ENCODE measurements around the gene BRSK2. TPM values are rescaled to one million over a fixed set of nuclear protein-coding genes. Genes with fewer than 3 reads are reported as not detected.
"Not testable (repeated sequence)": the region's sequence is repeated elsewhere in the genome, so short reads cannot be mapped to it uniquely, and the experiment has no call there.

The BRSK2 gene
- total and polyA plus RNA-seq, 2 donors, result 0.14 to 1.1 TPM

DNA sequence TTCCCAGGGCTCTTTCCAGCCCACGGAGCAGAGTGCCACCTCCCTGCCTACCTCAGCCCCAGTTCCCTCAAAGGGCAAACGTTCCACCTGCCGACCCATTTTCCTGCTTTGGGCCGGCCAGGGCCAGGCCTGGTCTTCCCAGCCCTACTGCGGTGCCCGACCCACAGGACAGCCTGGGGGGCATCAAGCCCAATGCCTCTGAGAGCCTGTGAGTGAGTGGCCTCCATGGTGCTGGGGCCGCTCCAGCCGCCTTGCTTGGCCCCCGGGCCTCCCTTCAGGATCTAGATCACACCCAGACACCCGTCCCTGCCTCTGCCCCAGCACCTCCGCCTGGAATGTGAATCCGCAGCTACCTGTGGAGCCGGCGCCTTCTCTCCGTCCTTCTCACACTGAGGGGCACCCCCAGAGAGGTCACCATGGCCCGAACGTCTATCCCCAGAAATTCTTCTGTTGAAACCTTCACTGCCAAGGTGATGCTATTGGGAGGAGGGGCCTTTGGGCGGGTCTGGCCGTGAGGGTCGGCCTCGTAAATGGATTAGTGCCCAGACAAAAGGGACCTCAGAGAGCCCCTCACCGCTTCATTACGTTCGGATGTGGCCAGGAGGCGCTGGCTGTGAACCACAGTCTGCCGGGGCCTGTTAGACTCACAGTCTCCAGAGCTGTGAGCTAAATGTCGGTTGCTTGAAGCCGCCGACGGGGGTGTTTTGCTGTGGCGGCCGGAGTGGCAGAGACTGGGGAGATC, 36.2 kb upstream of the BRSK2 start:
- Histone ChIP-seq H3K27me3 (ENCODE audit: control insufficient read depth in 2 of 2, insufficient read depth in 1 of 2, low read length in 1 of 2) (peaks cover 0 to 17% of the 10 kb centered on the region in 2 donors), H3K4me1 (ENCODE audit: control insufficient read depth in 2 of 2, insufficient read depth in 2 of 2, low read length in 2 of 2) (no peaks in the 10 kb centered on the region), H3K36me3 (ENCODE audit: control insufficient read depth in 2 of 2, insufficient read depth in 2 of 2, low read length in 1 of 2) (no peaks in the 10 kb centered on the region), H3K4me3 (ENCODE audit: low read length in 2 of 2) (no peak overlapping the region), H3K27ac (ENCODE audit: low read depth in 1 of 2, low read length in 1 of 2) (no peak overlapping the region), H3K9me3 (ENCODE audit: control insufficient read depth in 2 of 2, insufficient read depth in 1 of 2, low read length in 1 of 2) (peaks cover 0 to 1% of the 10 kb centered on the region in 2 donors)
- WGBS, result 86% methylated on average over 32 of the region's 32 CpGs
- no peak for DNase-seq (ENCODE audit: low read depth in 6 of 9, low spot score in 9 of 9)

GRCh38 chr11:1354125-1354938, 35.4 kb upstream of the BRSK2 start:
- no peaks in the 10 kb centered on the region for H3K4me1 ChIP-seq (ENCODE audit: control insufficient read depth in 2 of 2, insufficient read depth in 2 of 2, low read length in 2 of 2)
- H3K4me3 ChIP-seq (ENCODE audit: low read length in 2 of 2), result no peak overlapping the region
- peaks cover 0 to 1% of the 10 kb centered on the region in 2 donors for H3K9me3 ChIP-seq (ENCODE audit: control insufficient read depth in 2 of 2, insufficient read depth in 1 of 2, low read length in 1 of 2)
- DNase-seq (ENCODE audit: low read depth in 6 of 9, low spot score in 9 of 9), result no peak
- no peak overlapping the region for H3K27ac ChIP-seq (ENCODE audit: low read depth in 1 of 2, low read length in 1 of 2)
- 89% methylated on average over 32 of the region's 32 CpGs for WGBS
- no peaks in the 10 kb centered on the region for H3K36me3 ChIP-seq (ENCODE audit: control insufficient read depth in 2 of 2, insufficient read depth in 2 of 2, low read length in 1 of 2)
- H3K27me3 ChIP-seq (ENCODE audit: control insufficient read depth in 2 of 2, insufficient read depth in 1 of 2, low read length in 1 of 2), result peaks cover 0 to 11% of the 10 kb centered on the region in 2 donors

DNA sequence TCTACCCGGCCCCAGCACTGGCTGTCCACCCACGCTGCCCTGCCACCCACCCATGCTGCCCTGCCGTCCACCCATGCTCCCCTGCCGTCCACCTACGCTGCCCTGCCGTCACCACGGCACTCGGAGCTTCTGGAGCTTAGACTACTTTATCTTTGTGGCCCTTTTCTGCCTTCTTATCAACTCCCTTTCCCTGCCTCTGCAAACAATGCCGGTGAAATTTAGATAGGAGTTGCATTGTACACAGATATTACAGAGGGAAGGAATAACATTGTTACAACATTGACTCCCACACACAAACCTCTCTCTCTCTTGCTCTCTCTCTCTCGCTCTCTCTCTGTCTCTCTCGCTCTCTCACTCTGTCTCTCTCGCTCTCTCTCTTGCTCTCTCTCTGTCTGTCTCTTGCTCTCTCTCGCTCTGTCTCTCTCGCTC, 33.7 kb upstream of the BRSK2 start:
- DNase-seq (ENCODE audit: low read depth in 6 of 9, low spot score in 9 of 9), result no peak
- no peaks in the 10 kb centered on the region for H3K4me1 ChIP-seq (ENCODE audit: control insufficient read depth in 2 of 2, insufficient read depth in 2 of 2, low read length in 2 of 2)
- WGBS, result 71% methylated on average over 14 of the region's 14 CpGs

GRCh38 chr11:1356478-1356960, 33.2 kb upstream of the BRSK2 start:
- H3K27me3 ChIP-seq (ENCODE audit: control insufficient read depth in 2 of 2, insufficient read depth in 1 of 2, low read length in 1 of 2), result no peaks in the 10 kb centered on the region
- H3K36me3 ChIP-seq (ENCODE audit: control insufficient read depth in 2 of 2, insufficient read depth in 2 of 2, low read length in 1 of 2), result no peaks in the 10 kb centered on the region
- no peak overlapping the region for H3K4me3 ChIP-seq (ENCODE audit: low read length in 2 of 2)
- 94% methylated on average over 13 of the region's 13 CpGs for WGBS
- no peak overlapping the region for H3K27ac ChIP-seq (ENCODE audit: low read depth in 1 of 2, low read length in 1 of 2)
- no peaks in the 10 kb centered on the region for H3K4me1 ChIP-seq (ENCODE audit: control insufficient read depth in 2 of 2, insufficient read depth in 2 of 2, low read length in 2 of 2)
- DNase-seq (ENCODE audit: low read depth in 6 of 9, low spot score in 9 of 9), result no peak
- H3K9me3 ChIP-seq (ENCODE audit: control insufficient read depth in 2 of 2, insufficient read depth in 1 of 2, low read length in 1 of 2), result peaks cover 0 to 1% of the 10 kb centered on the region in 2 donors

More for the DNA sequence above, 33.7 kb upstream of the BRSK2 start:
- Histone ChIP-seq H3K9me3 (ENCODE audit: control insufficient read depth in 2 of 2, insufficient read depth in 1 of 2, low read length in 1 of 2) (peaks cover 0 to 1% of the 10 kb centered on the region in 2 donors), H3K27ac (ENCODE audit: low read depth in 1 of 2, low read length in 1 of 2) (no peak overlapping the region), H3K36me3 (ENCODE audit: control insufficient read depth in 2 of 2, insufficient read depth in 2 of 2, low read length in 1 of 2) (no peaks in the 10 kb centered on the region), H3K4me3 (ENCODE audit: low read length in 2 of 2) (no peak overlapping the region), H3K27me3 (ENCODE audit: control insufficient read depth in 2 of 2, insufficient read depth in 1 of 2, low read length in 1 of 2) (no peaks in the 10 kb centered on the region)

GRCh38 chr11:1358286-1358685, 31.4 kb upstream of the BRSK2 start:
- Histone ChIP-seq H3K9me3 (ENCODE audit: control insufficient read depth in 2 of 2, insufficient read depth in 1 of 2, low read length in 1 of 2) (peaks cover 0 to 1% of the 10 kb centered on the region in 2 donors), H3K4me3 (ENCODE audit: low read length in 2 of 2) (no peak overlapping the region), H3K4me1 (ENCODE audit: control insufficient read depth in 2 of 2, insufficient read depth in 2 of 2, low read length in 2 of 2) (no peaks in the 10 kb centered on the region), H3K27me3 (ENCODE audit: control insufficient read depth in 2 of 2, insufficient read depth in 1 of 2, low read length in 1 of 2) (no peaks in the 10 kb centered on the region), H3K27ac (ENCODE audit: low read depth in 1 of 2, low read length in 1 of 2) (no peak overlapping the region), H3K36me3 (ENCODE audit: control insufficient read depth in 2 of 2, insufficient read depth in 2 of 2, low read length in 1 of 2) (no peaks in the 10 kb centered on the region)
- WGBS, result 74% methylated on average over 16 of the region's 16 CpGs
- no peak for DNase-seq (ENCODE audit: low read depth in 6 of 9, low spot score in 9 of 9)

- H3K4me3 ChIP-seq (ENCODE audit: low read length in 2 of 2); H3K36me3 ChIP-seq (ENCODE audit: control insufficient read depth in 2 of 2, insufficient read depth in 2 of 2, low read length in 1 of 2); H3K4me1 ChIP-seq (ENCODE audit: control insufficient read depth in 2 of 2, insufficient read depth in 2 of 2, low read length in 2 of 2); DNase-seq (ENCODE audit: low read depth in 6 of 9, low spot score in 9 of 9); H3K27me3 ChIP-seq (ENCODE audit: control insufficient read depth in 2 of 2, insufficient read depth in 1 of 2, low read length in 1 of 2); H3K27ac ChIP-seq (ENCODE audit: low read depth in 1 of 2, low read length in 1 of 2); H3K9me3 ChIP-seq (ENCODE audit: control insufficient read depth in 2 of 2, insufficient read depth in 1 of 2, low read length in 1 of 2): not testable (repeated sequence)
- 95% methylated on average over 17 of the region's 17 CpGs for WGBS
These were observed 30.8 kb upstream of the BRSK2 start for GRCh38 chr11:1358931-1359330.

DNA sequence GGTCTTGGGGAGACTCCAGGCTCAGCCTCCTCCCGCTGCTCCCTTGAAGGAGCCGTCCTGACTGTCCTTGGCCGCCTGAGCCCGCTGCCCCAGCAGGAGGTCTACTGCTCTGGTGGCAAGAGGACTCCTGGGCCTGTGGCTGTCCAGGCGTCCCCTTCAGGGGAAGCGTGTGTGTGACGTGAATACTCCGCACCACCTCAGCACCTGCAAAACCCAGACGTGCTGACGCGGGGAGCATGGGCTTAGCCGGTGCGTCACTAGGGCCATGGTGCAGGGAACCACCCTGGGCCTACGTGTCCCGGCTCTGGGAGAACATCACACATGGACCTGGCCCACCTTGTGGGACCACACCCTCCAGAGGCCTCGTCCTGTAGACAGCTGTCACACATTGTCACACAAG, 30.2 kb upstream of the BRSK2 start:
- Histone ChIP-seq H3K27ac (ENCODE audit: low read depth in 1 of 2, low read length in 1 of 2) (no peak overlapping the region), H3K27me3 (ENCODE audit: control insufficient read depth in 2 of 2, insufficient read depth in 1 of 2, low read length in 1 of 2) (no peaks in the 10 kb centered on the region), H3K9me3 (ENCODE audit: control insufficient read depth in 2 of 2, insufficient read depth in 1 of 2, low read length in 1 of 2) (peaks cover 1 to 3% of the 10 kb centered on the region in 2 donors), H3K4me3 (ENCODE audit: low read length in 2 of 2) (no peak overlapping the region), H3K36me3 (ENCODE audit: control insufficient read depth in 2 of 2, insufficient read depth in 2 of 2, low read length in 1 of 2) (no peaks in the 10 kb centered on the region), H3K4me1 (ENCODE audit: control insufficient read depth in 2 of 2, insufficient read depth in 2 of 2, low read length in 2 of 2) (no peaks in the 10 kb centered on the region)
- 95% methylated on average over 16 of the region's 16 CpGs for WGBS
- no peak for DNase-seq (ENCODE audit: low read depth in 6 of 9, low spot score in 9 of 9)

GRCh38 chr11:1360181-1360834, 29.4 kb upstream of the BRSK2 start:
- peaks cover 1 to 3% of the 10 kb centered on the region in 2 donors for H3K9me3 ChIP-seq (ENCODE audit: control insufficient read depth in 2 of 2, insufficient read depth in 1 of 2, low read length in 1 of 2)
- H3K4me3 ChIP-seq (ENCODE audit: low read length in 2 of 2), result no peak overlapping the region
- no peak for DNase-seq (ENCODE audit: low read depth in 6 of 9, low spot score in 9 of 9)
- H3K36me3 ChIP-seq (ENCODE audit: control insufficient read depth in 2 of 2, insufficient read depth in 2 of 2, low read length in 1 of 2), result no peaks in the 10 kb centered on the region
- no peak overlapping the region for H3K27ac ChIP-seq (ENCODE audit: low read depth in 1 of 2, low read length in 1 of 2)
- no peaks in the 10 kb centered on the region for H3K4me1 ChIP-seq (ENCODE audit: control insufficient read depth in 2 of 2, insufficient read depth in 2 of 2, low read length in 2 of 2)
- WGBS, result 91% methylated on average over 20 of the region's 20 CpGs
- no peaks in the 10 kb centered on the region for H3K27me3 ChIP-seq (ENCODE audit: control insufficient read depth in 2 of 2, insufficient read depth in 1 of 2, low read length in 1 of 2)
